Activated naive CD8-positive, alpha-beta T cell treated with anti-CD3 and anti-CD28 coated beads, Interleukin-2, amount 50 U/mL, for 16 hours (primary cell): Measurements from ENCODE around the gene CHSY1.

Experiments
- DNase-seq: peaks from one replicate; pipeline ENCODE4 v3.0.0-alpha.2; 2020; ENCODE audit warnings: low read depth, low spot score

The CHSY1 gene

GRCh38 chr15:101211897-101212296 lies 40.0 kb downstream of the CHSY1 start:
- no peak for DNase-seq

- no peak for DNase-seq
These were observed 41.4 kb downstream of the CHSY1 start for GRCh38 chr15:101210466-101210865.

- no peak for DNase-seq
These were observed 41.8 kb downstream of the CHSY1 start for GRCh38 chr15:101210058-101210457.

- DNase-seq: no peak
These were observed 42.5 kb downstream of the CHSY1 start for GRCh38 chr15:101209285-101209845.

- no peak for DNase-seq
These were observed 44.0 kb downstream of the CHSY1 start for GRCh38 chr15:101207867-101208288.

GRCh38 chr15:101206176-101206591 lies 45.7 kb downstream of the CHSY1 start:
- peak; percentile 80 for DNase-seq

GRCh38 chr15:101204739-101205535 lies 46.9 kb downstream of the CHSY1 start:
- no peak for DNase-seq

- no peak for DNase-seq
These were observed 48.1 kb downstream of the CHSY1 start for GRCh38 chr15:101203607-101204189.

GRCh38 chr15:101203029-101203573 lies 48.7 kb downstream of the CHSY1 start:
- DNase-seq: no peak

GRCh38 chr15:101201411-101202174 lies 50.3 kb downstream of the CHSY1 start:
- DNase-seq: no peak

GRCh38 chr15:101200181-101200580 lies 51.7 kb downstream of the CHSY1 start:
- no peak for DNase-seq

GRCh38 chr15:101198800-101199199 lies 53.0 kb downstream of the CHSY1 start:
- no peak for DNase-seq

- DNase-seq: no peak
These were observed 53.7 kb downstream of the CHSY1 start for GRCh38 chr15:101198031-101198575.

GRCh38 chr15:101194546-101195125 lies 57.2 kb downstream of the CHSY1 start:
- DNase-seq: no peak

- no peak for DNase-seq
These were observed 57.9 kb downstream of the CHSY1 start for GRCh38 chr15:101193806-101194545.

GRCh38 chr15:101193120-101193644 lies 58.7 kb downstream of the CHSY1 start:
- DNase-seq: no peak

GRCh38 chr15:101192081-101192480 lies 59.8 kb downstream of the CHSY1 start:
- DNase-seq: no peak

GRCh38 chr15:101191242-101191641 lies 60.6 kb downstream of the CHSY1 start:
- no peak for DNase-seq

GRCh38 chr15:101190092-101190595 lies 61.7 kb downstream of the CHSY1 start:
- no peak for DNase-seq
